SK-N-MC (cell line): ENCODE measurements around the gene PIK3R5.

Experiments used
- DNase-seq: peaks from one replicate; pipeline ENCODE4 v3.0.0-alpha.2; 2011; ENCODE audit warnings: low read depth, low spot score
- H3K27ac ChIP-seq: fragments of 200-600 bp; sonication (generic); 2 replicates; pipeline ENCODE4 v1.5.1; 2016; ENCODE audit warnings: mixed run types
- H3K36me3 ChIP-seq: fragments of 200-600 bp; sonication (generic); 2 replicates; pipeline ENCODE4 v1.6.1; 2017; ENCODE audit warnings: antibody characterized with exemption, low read length, mixed read lengths; ENCODE audit not compliant: insufficient read depth
- H3K4me3 ChIP-seq: fragments of 200-600 bp; sonication (generic); 2 replicates; pipeline ENCODE4 v1.5.1; 2016
- H3K9ac ChIP-seq: fragments of 200-600 bp; sonication (generic); 2 replicates; pipeline ENCODE4 v1.8.0; 2017; ENCODE audit warnings: mixed run types, mixed read lengths; ENCODE audit not compliant: insufficient read length
- H3K9me3 ChIP-seq: fragments of 200-600 bp; sonication (generic); 2 replicates; pipeline ENCODE4 v1.6.1; 2017; ENCODE audit warnings: low read depth, mild to moderate bottlenecking, antibody characterized with exemption, low read length, moderate library complexity, mixed read lengths
- EZH2 ChIP-seq: fragments of 200-600 bp; sonication (generic); IDR thresholded peaks from one replicate; pipeline ENCODE4 v1.6.1; 2017; ENCODE audit warnings: antibody characterized with exemption
- FOXP2 ChIP-seq: optimal IDR thresholded peaks from 2 replicates; pipeline ENCODE3; 2011; ENCODE audit warnings: mild to moderate bottlenecking, moderate library complexity; ENCODE audit not compliant: insufficient read depth; ENCODE audit errors: extremely low read length, control extremely low read depth
- POLR2AphosphoS5 ChIP-seq: IDR thresholded peaks from 2 replicates; pipeline ENCODE4 v1.6.1; 2012; ENCODE audit warnings: mild to moderate bottlenecking, low read depth, low read length, borderline replicate concordance

Gene PIK3R5

DNA sequence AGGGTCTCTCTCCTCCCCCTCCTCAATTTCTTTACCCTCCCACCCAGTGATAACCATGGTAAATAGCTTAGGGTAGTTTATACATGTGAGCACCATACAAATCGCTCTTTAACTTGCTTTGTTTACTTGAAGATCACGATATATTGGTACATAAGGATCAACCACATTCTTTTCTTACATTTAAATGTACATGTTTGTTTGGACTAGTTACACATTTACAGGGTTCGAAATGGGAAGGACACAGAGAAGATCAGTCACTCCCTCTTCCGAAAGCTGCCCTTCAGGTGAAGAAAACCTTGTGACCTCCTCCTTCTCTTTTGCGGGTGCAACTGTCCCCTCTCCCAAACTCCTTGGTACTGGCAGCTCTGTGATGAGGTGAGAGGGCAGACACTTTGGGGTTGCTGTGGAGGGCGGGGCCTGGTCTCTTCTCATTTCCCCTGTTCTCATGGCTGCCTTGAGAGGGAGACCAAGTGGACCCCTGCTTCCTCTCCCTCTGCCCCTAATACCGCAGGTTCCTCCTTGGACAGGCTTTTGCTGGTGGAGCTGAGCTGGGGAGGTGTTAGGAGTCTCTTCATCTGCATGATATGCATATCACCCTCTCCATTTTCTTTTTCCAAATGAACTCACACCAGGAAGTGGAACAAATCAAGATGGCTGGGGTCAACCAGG, 93.3 kb downstream of the PIK3R5 start:
- TF ChIP-seq POLR2AphosphoS5 = no peak
- no peak for TF ChIP-seq EZH2
- no peak for TF ChIP-seq FOXP2
- no peaks in the 10 kb centered on the region for H3K36me3 ChIP-seq
- H3K9ac ChIP-seq = no peak overlapping the region
- H3K27ac ChIP-seq = no peak overlapping the region
- H3K9me3 ChIP-seq = no peaks in the 10 kb centered on the region
- DNase-seq = no peak
- H3K4me3 ChIP-seq = no peak overlapping the region

DNA sequence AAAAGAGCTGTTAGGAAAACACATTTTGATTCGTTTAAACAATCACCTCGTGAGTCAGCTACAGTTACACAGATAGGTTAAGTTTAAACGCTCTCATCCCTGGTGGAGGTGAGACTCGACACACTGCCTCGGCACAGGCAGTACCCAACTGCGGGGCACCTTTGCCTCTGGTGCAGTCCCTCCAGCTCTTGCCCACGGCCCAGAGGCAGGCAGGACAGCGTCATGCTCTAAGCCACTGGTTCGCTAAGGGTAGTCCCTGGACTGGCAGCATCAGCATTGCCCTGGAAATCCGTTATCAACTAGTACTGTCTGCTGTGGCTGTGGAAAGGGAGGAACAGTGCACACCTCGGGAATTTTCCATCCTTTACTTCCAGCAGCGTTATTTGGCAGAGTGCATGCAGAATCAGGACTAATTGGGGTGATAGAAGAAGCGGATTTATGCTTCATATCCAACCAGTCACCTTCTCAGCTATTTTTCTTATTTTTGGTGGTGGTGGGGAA, 94.4 kb downstream of the PIK3R5 start:
- no peak for DNase-seq
- H3K9ac ChIP-seq = no peak overlapping the region
- TF ChIP-seq POLR2AphosphoS5 = no peak
- no peak for TF ChIP-seq EZH2
- no peak for TF ChIP-seq FOXP2
- H3K9me3 ChIP-seq = no peaks in the 10 kb centered on the region
- H3K4me3 ChIP-seq = no peak overlapping the region
- H3K27ac ChIP-seq = no peak overlapping the region
- no peaks in the 10 kb centered on the region for H3K36me3 ChIP-seq

DNA sequence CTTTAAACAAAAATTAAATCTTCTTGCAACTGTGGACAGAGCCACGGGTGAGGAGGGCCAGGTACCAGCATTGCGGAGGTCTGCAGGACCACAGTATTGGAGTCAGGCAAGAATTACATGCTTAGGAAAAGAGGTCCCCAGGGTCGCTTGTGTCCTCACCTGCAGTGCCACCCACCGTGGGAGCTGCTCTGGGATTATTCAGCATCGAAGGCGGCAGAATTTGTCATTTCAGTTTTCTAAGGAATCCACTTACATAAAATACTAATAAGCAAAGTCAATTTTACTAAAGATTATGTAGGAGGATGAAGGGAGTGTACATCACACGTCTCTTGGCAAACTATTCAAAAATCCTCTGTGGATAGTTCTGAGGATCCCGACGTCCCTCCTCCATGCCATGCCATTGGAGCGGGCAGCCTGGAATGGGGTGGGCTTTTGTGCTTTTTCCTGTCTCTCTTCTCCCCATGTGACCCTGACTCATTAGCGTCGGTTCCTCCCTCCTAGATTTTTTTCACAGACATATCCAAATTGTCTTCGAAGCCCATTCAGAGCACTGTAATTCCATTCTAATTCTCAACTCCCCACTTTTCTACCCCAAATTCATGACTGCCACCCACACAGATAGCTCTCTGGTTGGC, 95.0 kb downstream of the PIK3R5 start:
- TF ChIP-seq FOXP2 (no peak), EZH2 (no peak)
- Histone ChIP-seq H3K27ac (no peak overlapping the region), H3K36me3 (no peaks in the 10 kb centered on the region), H3K9ac (no peak overlapping the region), H3K9me3 (no peaks in the 10 kb centered on the region), H3K4me3 (no peak overlapping the region)
- no peak for DNase-seq

DNA sequence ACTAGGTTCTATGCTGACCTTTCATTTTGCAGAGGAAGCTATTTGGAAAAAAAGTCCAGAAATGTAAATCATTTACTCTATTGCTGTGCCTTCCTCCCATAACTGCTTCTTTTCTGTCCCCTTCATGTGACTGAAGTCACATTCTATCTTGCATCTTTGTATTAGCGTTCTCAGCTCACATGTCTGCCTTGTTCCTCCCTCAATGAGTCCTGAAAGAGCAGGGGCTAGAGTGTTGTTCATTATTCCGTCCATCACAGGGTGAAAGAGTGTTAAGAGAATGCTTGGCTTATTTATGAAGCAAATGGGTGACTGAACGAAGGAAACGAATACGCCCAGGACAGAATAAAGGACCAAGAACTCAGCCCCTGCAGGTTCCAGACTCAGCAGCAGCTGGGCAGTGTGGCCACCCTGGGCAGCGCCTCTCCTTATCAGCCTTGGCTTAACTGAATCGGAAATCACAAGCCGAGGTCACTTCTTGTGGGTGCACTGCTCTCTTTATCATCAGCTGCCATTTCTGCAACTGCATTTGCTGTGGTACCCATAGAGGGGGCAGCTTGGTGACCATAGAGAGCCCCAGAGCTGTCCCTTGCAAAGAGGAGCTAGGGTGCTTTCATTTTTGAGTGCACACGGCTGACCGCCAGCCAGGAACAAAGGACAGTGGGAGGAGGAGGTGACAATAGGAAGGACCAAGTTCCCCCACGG, 96.2 kb downstream of the PIK3R5 start:
- TF ChIP-seq FOXP2 (no peak), POLR2AphosphoS5 (no peak), EZH2 (no peak)
- H3K27ac ChIP-seq = no peak overlapping the region
- H3K9me3 ChIP-seq = no peaks in the 10 kb centered on the region
- H3K4me3 ChIP-seq = no peak overlapping the region
- no peak for DNase-seq
- H3K36me3 ChIP-seq = no peaks in the 10 kb centered on the region
- no peak overlapping the region for H3K9ac ChIP-seq

DNA sequence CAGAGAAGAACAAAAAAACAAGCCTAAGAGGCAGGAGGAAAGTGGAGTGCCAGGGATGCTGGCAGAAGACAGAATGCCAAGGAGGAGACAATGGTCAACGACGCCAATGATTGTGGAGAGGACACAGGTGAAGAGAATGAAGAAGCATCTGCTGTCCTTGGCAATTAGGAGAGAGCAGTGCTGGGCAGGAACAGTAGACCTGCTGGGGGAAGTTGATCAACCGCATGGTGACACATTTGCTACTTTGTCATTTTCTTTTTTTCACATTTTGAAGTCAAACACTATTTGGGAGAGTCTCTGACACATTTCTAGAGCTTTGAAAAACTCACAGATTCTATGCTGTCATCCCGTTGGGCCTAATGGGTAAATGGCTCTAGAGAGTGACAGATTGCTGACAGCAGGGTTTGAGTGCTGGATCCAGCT, 97.0 kb downstream of the PIK3R5 start:
- DNase-seq = no peak
- H3K9ac ChIP-seq = no peak overlapping the region
- no peak for TF ChIP-seq FOXP2
- no peak overlapping the region for H3K27ac ChIP-seq
- H3K36me3 ChIP-seq = no peaks in the 10 kb centered on the region
- H3K4me3 ChIP-seq = no peak overlapping the region
- H3K9me3 ChIP-seq = no peaks in the 10 kb centered on the region

DNA sequence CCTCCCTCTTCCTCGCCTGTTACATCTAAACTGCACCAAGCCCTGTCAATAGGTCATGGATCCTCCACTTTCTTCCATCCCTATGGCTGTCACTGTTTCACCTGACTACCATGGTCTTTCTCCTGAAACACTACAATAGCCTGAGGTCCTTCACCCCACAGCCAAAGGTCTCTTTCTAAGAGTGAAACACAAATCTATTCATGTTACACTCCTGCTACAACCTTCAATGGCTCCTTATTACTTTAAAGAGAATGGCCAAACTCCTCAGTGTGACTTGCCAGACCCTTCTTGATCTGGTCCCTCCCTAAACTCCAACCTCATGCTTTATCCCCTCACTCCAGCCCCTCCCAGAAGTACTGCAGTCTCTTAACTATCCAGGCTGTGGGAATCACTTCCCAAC, 97.4 kb downstream of the PIK3R5 start:
- Histone ChIP-seq H3K36me3 (no peaks in the 10 kb centered on the region), H3K9me3 (no peaks in the 10 kb centered on the region), H3K4me3 (no peak overlapping the region), H3K27ac (no peak overlapping the region), H3K9ac (no peak overlapping the region)
- DNase-seq = no peak
- no peak for TF ChIP-seq POLR2AphosphoS5
- no peak for TF ChIP-seq EZH2
- TF ChIP-seq FOXP2 = no peak

DNA sequence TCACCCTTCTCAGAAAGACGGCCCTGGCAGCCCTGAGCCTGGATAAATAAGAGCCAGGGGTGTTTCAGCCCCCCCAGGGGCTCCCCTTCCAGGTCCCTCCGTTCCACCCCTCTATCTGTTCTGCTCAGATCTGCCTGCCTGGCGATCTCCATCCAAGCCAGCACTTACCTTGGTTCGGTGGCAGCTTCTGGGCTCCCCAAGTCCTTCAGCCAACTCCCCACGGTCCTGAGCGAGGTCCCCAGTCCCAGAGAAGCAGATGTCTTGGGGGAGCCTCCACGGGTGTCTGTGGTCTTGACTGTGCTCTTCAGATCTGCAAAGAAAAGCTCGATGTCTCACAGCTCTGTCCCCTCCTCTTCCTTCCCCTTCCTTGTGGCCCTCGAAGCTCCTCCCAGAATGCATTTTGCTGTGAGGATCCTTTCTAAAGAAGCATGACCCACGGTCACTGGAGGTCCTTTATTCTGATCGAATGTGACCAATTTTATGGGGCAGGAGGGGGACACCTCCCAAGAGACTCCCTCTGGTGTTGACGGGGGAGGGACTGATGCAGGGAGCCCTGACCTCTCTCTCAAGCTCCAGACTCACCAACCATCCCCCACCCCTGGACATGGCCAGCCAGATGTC, 98.0 kb downstream of the PIK3R5 start, which contains the start of gene PIK3R6:
Gene PIK3R6, minus strand, starts transcription at position 314 of the 621 bp plus-strand sequence. CDS start 17,880 bp downstream, outside the sequence.
- no peak within 1 kb of the TSS for H3K27ac ChIP-seq
- DNase-seq = no peak
- H3K9ac ChIP-seq = no peak within 1 kb of the TSS
- no peaks in the 10 kb centered on the region for H3K36me3 ChIP-seq
- TF ChIP-seq EZH2 (no peak), FOXP2 (no peak), POLR2AphosphoS5 (no peak)
- H3K4me3 ChIP-seq = no peak within 1 kb of the TSS
- H3K9me3 ChIP-seq = no peaks in the 10 kb centered on the region

DNA sequence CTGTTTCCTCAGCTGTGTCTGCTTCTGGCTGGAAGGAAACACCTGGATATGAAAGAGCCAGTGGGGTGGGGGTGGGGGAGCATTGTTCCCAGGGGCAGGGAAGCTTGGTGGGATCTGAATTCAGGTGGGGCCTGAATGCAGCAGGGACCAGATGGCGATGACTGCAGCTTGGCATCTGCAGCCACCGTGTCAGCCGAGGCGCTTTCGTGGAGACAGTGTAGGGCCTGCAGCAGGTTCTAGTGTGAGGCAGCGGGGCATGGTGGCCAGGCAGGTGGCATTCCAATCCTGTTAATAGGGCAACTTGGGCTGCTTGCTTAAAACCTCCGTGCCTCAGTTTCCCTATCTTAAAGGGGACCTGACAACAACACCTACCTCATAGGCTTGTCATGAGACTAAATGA, 99.7 kb downstream of the PIK3R5 start:
- no peak for DNase-seq

More for the DNA sequence above, 99.7 kb downstream of the PIK3R5 start:
- Histone ChIP-seq H3K9me3 (no peaks in the 10 kb centered on the region), H3K4me3 (no peak overlapping the region), H3K36me3 (no peaks in the 10 kb centered on the region), H3K27ac (no peak overlapping the region), H3K9ac (no peak overlapping the region)
- no peak for TF ChIP-seq POLR2AphosphoS5
- TF ChIP-seq EZH2 = no peak
- TF ChIP-seq FOXP2 = no peak
